T-cell (primary cell): ENCODE results near the gene KCNH2. TPM values are rescaled to one million over a fixed set of nuclear protein-coding genes. Genes with fewer than 3 reads are reported as not detected.

Source experiments
- ATAC-seq, 4 experiments: fragments of 200-7000 bp in 3 of 4; fragments of 150-1000 bp in 1 of 4; cut with Tn5 transposase; replicated peaks in 1 of 4; 1 replicate in 3 of 4; 2 replicates in 1 of 4; pipeline ENCODE4 v1.10.0; 2021; ENCODE audit warnings: moderate library complexity in 3 of 4, mild to moderate bottlenecking in 2 of 4, moderate number of reproducible peaks in 1 of 4
- CTCF ChIA-PET, 2 donors: fragments of 300-600 bp; sonication (Branson Sonifier 250); formaldehyde crosslinking; loops; one replicate each; lab custom pipeline; 2022; ENCODE audit warnings: antibody characterized with exemption in 2 of 2; lab: Charles Lee
- POLR2A ChIA-PET, 2 donors: fragments of 300-600 bp; sonication (Branson Sonifier 250); formaldehyde crosslinking; loops; one replicate each; lab custom pipeline; 2022; ENCODE audit warnings: antibody characterized with exemption in 2 of 2; lab: Charles Lee
- DNase-seq, 35 experiments: peaks; one replicate each; pipeline versions ENCODE4 v3.0.0 to v3.0.0-alpha.2; 2013 to 2023
- H3K27ac ChIP-seq: one replicate; pipeline ENCODE4 v1.5.1; 2013; ENCODE audit warnings: low read length
- H3K27me3 ChIP-seq, 2 experiments: replicated peaks in 1 of 2; 1 replicate in 1 of 2; 2 replicates in 1 of 2; pipeline versions ENCODE4 v1.6.1 to v1.7.0; 2013; ENCODE audit warnings: low read length in 1 of 2, mixed read lengths in 1 of 2; ENCODE audit not compliant: control insufficient read depth in 2 of 2, insufficient read depth in 2 of 2; ENCODE audit errors: extremely low read depth in 1 of 2
- H3K36me3 ChIP-seq, 2 donors: 1 replicate in 1 of 2; 2 replicates in 1 of 2; pipeline versions ENCODE4 v1.6.1 to v1.7.0; 2013; ENCODE audit warnings: low read length in 1 of 2; ENCODE audit not compliant: control insufficient read depth in 2 of 2, insufficient read depth in 1 of 2; ENCODE audit errors: extremely low read depth in 1 of 2
- H3K4me1 ChIP-seq, 2 experiments: 1 replicate in 1 of 2; 2 replicates in 1 of 2; pipeline versions ENCODE4 v1.6.1 to v1.7.0; 2013; ENCODE audit warnings: low read length in 2 of 2, mixed read lengths in 1 of 2; ENCODE audit not compliant: insufficient read depth in 2 of 2, control insufficient read depth in 1 of 2; ENCODE audit errors: extremely low read depth in 1 of 2
- H3K4me3 ChIP-seq, 2 donors: 1 replicate in 1 of 2; 2 replicates in 1 of 2; pipeline versions ENCODE4 v1.5.1 to v1.7.0; 2013; ENCODE audit warnings: mild to moderate bottlenecking in 2 of 2, low read length in 1 of 2, moderate library complexity in 1 of 2; ENCODE audit not compliant: control insufficient read depth in 1 of 2; ENCODE audit errors: extremely low read depth in 1 of 2
- H3K9me3 ChIP-seq: 2 replicates; pipeline ENCODE4 v1.7.0; 2013
- H3K27ac Mint-ChIP-seq, 2 donors: one replicate each; pipeline ENCODE4 v1.8.0; 2020 to 2021; ENCODE audit warnings: mild to moderate bottlenecking in 2 of 2, mixed read lengths in 2 of 2
- H3K27me3 Mint-ChIP-seq, 2 donors: one replicate each; pipeline ENCODE4 v1.8.0; 2021 to 2022; ENCODE audit warnings: mixed read lengths in 2 of 2
- H3K36me3 Mint-ChIP-seq: one replicate; pipeline ENCODE4 v1.8.0; 2021; ENCODE audit warnings: mixed read lengths
- H3K4me1 Mint-ChIP-seq, 3 donors: one replicate each; pipeline ENCODE4 v1.8.0; 2020 to 2022; ENCODE audit warnings: mixed read lengths in 3 of 3, mild to moderate bottlenecking in 1 of 3
- H3K4me3 Mint-ChIP-seq, 3 donors: one replicate each; pipeline ENCODE4 v1.8.0; 2020 to 2022; ENCODE audit warnings: mild to moderate bottlenecking in 3 of 3, mixed read lengths in 3 of 3, moderate library complexity in 3 of 3
- H3K9me3 Mint-ChIP-seq, 3 donors: one replicate each; pipeline ENCODE4 v1.8.0; 2020 to 2022; ENCODE audit warnings: mixed read lengths in 3 of 3
- WGBS: methylation state at CpG from one replicate; pipeline ENCODE4 v1.1.5; 2013; ENCODE audit warnings: missing lambda C conversion rate; ENCODE audit not compliant: insufficient coverage; 5-methylcytosine and 5-hydroxymethylcytosine counted together
- total RNA-seq, 35 experiments: library from RNA in 6 of 35; stranded (reverse) in 6 of 35; fragments of 120-200 nt in 1 of 35; gene quantifications; one replicate each; pipeline versions ENCODE4 v1.2.1 to v1.2.4 and lab custom pipeline; 2013 to 2026

The KCNH2 gene
- total RNA-seq, 5 donors from 2014 or later (not counting 1 experiment from before 2014, with no cell fraction given) = 2.9 to 4.6 (median 3.0) TPM

DNA sequence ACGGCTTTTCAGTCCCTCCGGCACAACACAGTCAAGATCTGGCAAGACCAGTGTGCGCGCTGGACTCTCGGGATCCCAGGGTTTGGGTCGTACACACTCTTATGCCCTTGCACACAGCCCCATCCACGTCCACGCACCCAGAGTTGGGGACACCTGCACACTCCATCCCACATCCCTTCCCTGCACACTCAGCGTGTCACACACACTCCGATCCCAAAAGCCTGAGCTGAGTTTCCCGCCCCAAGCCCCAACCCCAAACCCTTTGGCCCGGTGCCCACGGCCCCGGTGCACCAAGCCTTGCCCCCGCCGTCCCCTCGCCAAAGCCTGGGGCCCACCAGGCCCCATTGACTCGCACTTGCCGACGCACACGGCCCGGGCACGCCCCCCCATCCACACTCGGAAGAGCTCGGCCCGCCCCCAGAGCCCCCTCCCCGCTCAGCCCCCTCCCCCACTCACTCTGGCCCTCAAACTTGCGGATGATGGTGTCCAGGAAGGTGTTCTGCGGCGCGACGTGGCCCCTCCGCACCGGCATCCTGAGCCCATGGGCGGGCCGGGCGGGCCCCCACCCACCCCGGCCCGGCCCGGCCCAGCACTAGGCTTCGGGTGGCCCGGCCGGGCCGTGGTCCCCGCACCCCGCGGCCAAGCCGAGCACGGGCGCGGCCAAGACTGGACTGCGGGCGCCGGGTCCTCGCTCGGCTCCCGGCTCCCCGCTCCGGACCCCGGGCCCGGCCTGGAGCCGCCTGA, 567 bp downstream of the KCNH2 start:
- H3K4me3 Mint-ChIP-seq = peak overlapping the region; percentile 66 to 84 (median 81)
- CTCF ChIA-PET = interaction anchor here in 1 of 2 donors (0.7 to 0.8 kb wide), 2 partner anchors 8 to 81 kb away, joined by 3 to 4 read pairs; no protein-coding TSS in a partner anchor
- ATAC-seq (no peak), DNase-seq (no peak)
- WGBS = 13% methylated on average over 47 of the region's 62 CpGs
- H3K36me3 Mint-ChIP-seq = no peaks in the 10 kb centered on the region
- peak overlapping the region in 1 of 2 donors; percentile 34 for H3K27ac Mint-ChIP-seq
- peaks cover 42 to 45% (median 43%) of the 10 kb centered on the region in 3 donors for H3K4me1 Mint-ChIP-seq
- H3K27me3 ChIP-seq = peaks cover 0 to 60% of the 10 kb centered on the region in 2 experiments
- H3K4me3 ChIP-seq = no peak overlapping the region
- no peaks in the 10 kb centered on the region for H3K9me3 Mint-ChIP-seq
- H3K4me1 ChIP-seq = peaks cover 15 to 54% of the 10 kb centered on the region in 2 experiments
- H3K27ac ChIP-seq = no peak overlapping the region
- no peaks in the 10 kb centered on the region for H3K36me3 ChIP-seq
- POLR2A ChIA-PET = no interaction called here
- H3K27me3 Mint-ChIP-seq = peaks cover 28 to 48% of the 10 kb centered on the region in 2 donors
- H3K9me3 ChIP-seq = no peaks in the 10 kb centered on the region

DNA sequence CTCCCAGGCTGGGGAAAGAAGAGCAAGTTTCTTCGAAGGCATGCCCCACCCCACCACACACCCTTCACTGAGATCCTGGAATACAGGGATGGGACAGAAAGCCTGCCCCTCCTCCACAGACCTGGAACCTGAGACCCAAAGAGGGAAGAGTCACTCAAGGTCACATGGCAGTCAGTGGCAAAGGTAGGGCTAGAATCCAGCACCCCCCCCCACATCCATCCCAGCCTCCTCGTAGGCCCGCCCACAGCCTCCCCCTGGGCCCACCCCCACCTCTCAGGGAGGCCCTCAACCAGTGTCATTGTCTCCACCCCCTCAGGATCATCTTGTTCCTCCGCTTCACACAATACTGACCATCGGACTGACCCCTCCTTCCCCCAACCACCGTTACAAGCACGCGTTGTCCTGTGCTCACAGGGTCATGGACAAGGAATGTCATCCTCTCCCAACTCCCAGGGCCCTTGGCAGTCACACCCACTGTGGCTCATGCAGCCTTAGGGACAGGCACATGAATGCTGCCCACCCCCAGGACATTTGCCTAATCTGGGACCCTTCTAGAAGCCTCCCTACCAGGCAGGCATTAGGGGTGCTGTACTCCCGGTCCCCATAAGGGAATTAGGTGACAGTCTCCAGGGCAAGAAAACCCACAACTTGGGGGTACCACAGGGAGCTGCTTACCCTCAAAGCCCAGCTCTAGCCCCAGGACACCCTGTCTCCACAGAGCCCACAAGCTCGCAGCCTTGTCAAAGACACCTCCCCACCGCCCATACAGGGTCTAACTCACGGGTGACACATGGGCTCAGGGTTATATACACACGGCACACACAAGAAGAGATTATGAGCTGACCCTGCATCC, 1.4 kb downstream of the KCNH2 start:
- Histone ChIP-seq H3K4me3 (no peak overlapping the region), H3K9me3 (no peaks in the 10 kb centered on the region), H3K27ac (no peak overlapping the region), H3K36me3 (no peaks in the 10 kb centered on the region), H3K4me1 (peaks cover 15 to 54% of the 10 kb centered on the region in 2 experiments), H3K27me3 (peaks cover 0 to 59% of the 10 kb centered on the region in 2 experiments)
- DNase-seq (no peak), ATAC-seq (no peak)
- Mint-ChIP-seq H3K27ac (peak overlapping the region; percentile 34 to 65), H3K36me3 (no peaks in the 10 kb centered on the region), H3K4me1 (peaks cover 42 to 46% (median 43%) of the 10 kb centered on the region in 3 donors), H3K9me3 (no peaks in the 10 kb centered on the region), H3K27me3 (peaks cover 24 to 45% of the 10 kb centered on the region in 2 donors), H3K4me3 (peak overlapping the region; percentile 66 to 84 (median 81))
- ChIA-PET POLR2A (no interaction called here), CTCF (interaction anchor here (0.5 to 0.8 kb wide), 3 partner anchors 9 to 82 kb away, joined by 3 to 5 read pairs (median 4); no protein-coding TSS in a partner anchor)
- 70% methylated on average over 10 of the region's 13 CpGs for WGBS

DNA sequence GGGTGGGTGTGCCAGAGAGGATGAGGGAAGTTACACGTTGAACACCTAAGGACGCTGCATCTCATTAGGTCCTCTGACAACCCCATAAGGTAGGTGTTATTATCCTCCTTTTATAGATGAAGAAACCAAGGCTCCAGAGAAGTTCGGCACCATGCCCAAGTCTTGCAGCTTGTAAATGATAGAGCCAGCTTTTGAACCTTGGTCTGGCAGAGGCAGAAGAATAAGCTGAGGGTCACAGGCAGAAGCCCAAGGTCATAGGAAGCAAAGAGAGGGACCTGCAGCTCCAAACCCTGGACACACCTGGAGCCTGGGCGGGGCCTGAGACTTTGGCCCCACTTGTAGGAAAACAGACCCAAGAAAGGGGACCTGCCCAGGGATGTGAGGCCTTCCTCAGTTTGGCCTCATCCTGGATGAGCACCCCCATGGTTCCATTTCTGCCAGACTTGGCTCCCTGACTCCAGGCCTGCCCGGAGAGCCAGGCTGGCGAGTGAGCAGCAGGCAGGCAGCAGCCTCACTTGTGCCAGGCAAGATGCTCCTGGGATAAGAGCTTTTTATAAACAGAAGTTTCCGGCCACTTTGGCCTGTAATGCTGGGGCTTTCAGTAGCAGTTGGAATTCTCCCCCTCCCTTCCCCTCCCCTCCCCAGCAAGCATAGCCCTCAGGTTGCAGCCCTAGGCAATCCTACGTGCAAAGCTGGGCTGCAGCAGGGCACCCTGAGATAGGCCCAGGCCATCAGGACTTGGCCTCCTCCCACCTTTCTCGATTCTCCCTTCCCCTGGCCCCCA, 2.4 kb downstream of the KCNH2 start:
- H3K27ac Mint-ChIP-seq = peak overlapping the region; percentile 72 to 80
- H3K4me1 ChIP-seq = peaks cover 15 to 54% of the 10 kb centered on the region in 2 experiments
- no peaks in the 10 kb centered on the region for H3K9me3 Mint-ChIP-seq
- H3K27me3 ChIP-seq = peaks cover 0 to 51% of the 10 kb centered on the region in 2 experiments
- peak overlapping the region; percentile 49 to 65 for H3K4me3 ChIP-seq
- H3K4me1 Mint-ChIP-seq = peaks cover 42 to 51% (median 43%) of the 10 kb centered on the region in 3 donors
- H3K9me3 ChIP-seq = no peaks in the 10 kb centered on the region
- H3K27ac ChIP-seq = peak overlapping the region; percentile 68
- POLR2A ChIA-PET = interaction anchor here in 1 of 2 donors (0.5 kb wide), 1 partner anchor 907 kb away, joined by 3 read pairs; no protein-coding TSS in a partner anchor
- peaks cover 14 to 35% of the 10 kb centered on the region in 2 donors for H3K27me3 Mint-ChIP-seq
- ATAC-seq (no peak), DNase-seq (no peak)
- WGBS = 100% methylated on average over 6 of the region's 9 CpGs
- H3K36me3 ChIP-seq = no peaks in the 10 kb centered on the region
- H3K4me3 Mint-ChIP-seq = peak overlapping the region; percentile 68 to 84 (median 76)
- no peaks in the 10 kb centered on the region for H3K36me3 Mint-ChIP-seq
- CTCF ChIA-PET = interaction anchor here (0.5 to 1.2 kb wide), 5 partner anchors 9 to 607 kb away, joined by 3 to 6 read pairs (median 5); partner anchors contain the start of gene REPIN1 (in 1 of the 2)

DNA sequence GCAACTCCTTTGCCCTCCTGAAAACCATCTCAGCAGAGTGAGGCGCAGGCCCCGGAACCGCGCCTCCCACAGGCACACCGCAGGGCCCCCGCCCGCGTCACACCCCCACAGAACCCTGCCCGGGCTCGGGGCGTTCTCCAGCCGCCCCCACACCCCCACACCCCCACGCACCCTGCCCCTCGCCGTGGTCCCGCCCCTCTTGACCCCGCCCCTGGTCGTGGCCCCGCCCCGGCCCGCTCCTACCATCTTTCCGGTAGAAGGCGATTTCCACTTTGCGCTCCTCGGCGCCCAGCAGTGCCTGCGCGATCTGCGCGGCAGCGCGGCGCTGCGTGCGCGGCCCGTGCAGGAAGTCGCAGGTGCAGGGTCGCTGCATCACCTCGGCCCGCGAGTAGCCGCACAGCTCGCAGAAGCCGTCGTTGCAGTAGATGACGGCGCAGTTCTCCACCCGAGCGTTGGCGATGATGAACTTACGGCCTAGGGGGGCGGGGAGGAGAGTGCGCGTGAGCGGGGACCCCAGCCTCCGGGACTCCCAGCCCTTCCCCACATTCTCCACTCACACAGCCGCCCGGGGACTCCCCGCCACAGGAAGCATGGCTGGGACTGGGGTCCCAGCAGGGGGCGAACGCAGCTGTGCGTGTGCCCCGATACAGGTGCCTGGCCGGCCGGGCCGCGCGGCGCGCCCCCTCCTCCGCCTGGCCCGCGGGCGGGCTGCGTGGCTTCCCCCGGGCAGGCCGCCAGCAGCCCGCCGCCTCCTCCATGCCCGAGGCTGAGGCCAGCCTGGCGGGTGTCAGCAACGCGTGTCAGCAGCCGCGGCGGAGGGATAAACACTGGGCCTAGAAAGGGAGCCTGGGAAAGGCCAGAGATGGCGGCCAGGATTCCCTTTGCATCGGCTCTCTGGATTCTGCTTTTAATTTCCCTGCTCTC, 3.4 kb downstream of the KCNH2 start:
- Histone ChIP-seq H3K4me1 (peaks cover 15 to 54% of the 10 kb centered on the region in 2 experiments), H3K9me3 (no peaks in the 10 kb centered on the region), H3K36me3 (no peaks in the 10 kb centered on the region), H3K4me3 (peak overlapping the region; percentile 52 to 65), H3K27ac (peak overlapping the region; percentile 69), H3K27me3 (peaks cover 0 to 43% of the 10 kb centered on the region in 2 experiments)
- DNase-seq (peak; percentile 63 to 89 (median 78)), ATAC-seq (peak; percentile 76 to 83 (median 80))
- Mint-ChIP-seq H3K27ac (peak overlapping the region; percentile 88 to 92), H3K36me3 (no peaks in the 10 kb centered on the region), H3K4me1 (peaks cover 41 to 56% (median 43%) of the 10 kb centered on the region in 3 donors), H3K9me3 (no peaks in the 10 kb centered on the region), H3K4me3 (peak overlapping the region; percentile 80 to 85 (median 84)), H3K27me3 (peaks cover 13 to 28% of the 10 kb centered on the region in 2 donors)
- ChIA-PET POLR2A (no interaction called here), CTCF (interaction anchor here (0.9 to 1.2 kb wide), 3 partner anchors 9 to 44 kb away, joined by 4 to 5 read pairs (median 4); no protein-coding TSS in a partner anchor)
- 1% methylated on average over 68 of the region's 89 CpGs for WGBS
